ENCODE results near the gene MAD2L1. TPM values are rescaled to one million over a fixed set of nuclear protein-coding genes. Genes with fewer than 3 reads are reported as not detected.
A peak's percentile ranks its signal among the peaks of the same experiment; 100 is the strongest.

Gene MAD2L1
- total RNA-seq, result 10 to 100 TPM in 1 of 4 donors, 1 to 10 TPM in 2, not detected in 1; 1.8 to 12.2 (median 2.9) TPM

DNA sequence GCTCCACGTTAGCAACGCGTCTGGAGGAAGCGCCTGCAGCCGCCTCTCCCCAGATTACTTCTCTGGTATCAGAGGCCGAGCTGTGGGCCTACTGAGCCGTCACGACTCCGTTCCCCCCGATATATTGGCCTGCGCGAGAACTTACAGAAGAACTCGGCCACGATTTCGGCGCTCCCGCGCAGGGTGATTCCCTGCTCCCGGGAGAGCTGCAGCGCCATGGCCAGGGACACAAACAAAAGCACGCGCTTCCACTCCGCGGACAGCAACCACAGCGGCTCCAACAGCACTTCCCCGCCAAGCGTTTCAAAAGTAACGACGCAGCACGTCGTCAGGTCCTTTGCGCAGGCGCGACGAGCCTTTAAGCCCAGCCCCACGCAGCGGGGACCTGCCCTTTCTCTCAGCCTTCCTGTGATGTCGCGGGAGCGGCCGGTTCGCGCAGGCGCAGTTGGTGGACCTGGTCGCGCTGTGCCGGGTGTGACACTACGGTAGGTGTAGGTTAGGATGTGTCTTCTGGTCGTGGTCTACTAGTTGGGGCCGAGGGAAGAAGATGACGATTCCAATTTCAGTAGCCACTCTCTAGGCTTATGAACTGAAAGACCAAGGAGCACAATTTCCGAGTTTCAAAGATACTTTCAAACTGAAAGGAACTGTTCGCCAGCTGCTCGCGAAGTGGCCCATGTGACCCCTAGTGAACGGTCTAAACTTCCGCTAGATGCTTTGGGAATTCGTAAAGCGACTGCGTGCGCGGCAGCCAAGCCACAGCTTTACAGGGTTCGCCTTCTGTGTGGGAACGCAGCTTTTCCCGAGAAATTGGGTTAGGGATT, at the start of gene MAD2L1:
Gene MAD2L1, minus strand, starts transcription at position 332 of the 824 bp plus-strand sequence. Its CDS starts 114 bp downstream, at position 218.
- TF ChIP-seq, protein P1, sequence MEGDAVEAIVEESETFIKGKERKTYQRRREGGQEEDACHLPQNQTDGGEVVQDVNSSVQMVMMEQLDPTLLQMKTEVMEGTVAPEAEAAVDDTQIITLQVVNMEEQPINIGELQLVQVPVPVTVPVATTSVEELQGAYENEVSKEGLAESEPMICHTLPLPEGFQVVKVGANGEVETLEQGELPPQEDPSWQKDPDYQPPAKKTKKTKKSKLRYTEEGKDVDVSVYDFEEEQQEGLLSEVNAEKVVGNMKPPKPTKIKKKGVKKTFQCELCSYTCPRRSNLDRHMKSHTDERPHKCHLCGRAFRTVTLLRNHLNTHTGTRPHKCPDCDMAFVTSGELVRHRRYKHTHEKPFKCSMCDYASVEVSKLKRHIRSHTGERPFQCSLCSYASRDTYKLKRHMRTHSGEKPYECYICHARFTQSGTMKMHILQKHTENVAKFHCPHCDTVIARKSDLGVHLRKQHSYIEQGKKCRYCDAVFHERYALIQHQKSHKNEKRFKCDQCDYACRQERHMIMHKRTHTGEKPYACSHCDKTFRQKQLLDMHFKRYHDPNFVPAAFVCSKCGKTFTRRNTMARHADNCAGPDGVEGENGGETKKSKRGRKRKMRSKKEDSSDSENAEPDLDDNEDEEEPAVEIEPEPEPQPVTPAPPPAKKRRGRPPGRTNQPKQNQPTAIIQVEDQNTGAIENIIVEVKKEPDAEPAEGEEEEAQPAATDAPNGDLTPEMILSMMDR (IDR thresholded peaks at IDR 0.05), result peak in 2 of 4 experiments; percentile 4 to 12
- TF ChIP-seq POLR2A (IDR thresholded peaks at IDR 0.05), result peak; percentile 86 to 94
- Histone ChIP-seq H3K27me3 (no peaks in the 10 kb centered on the region), H3K36me3 (no peaks in the 10 kb centered on the region), H3K4me1 (peaks cover 0 to 11% of the 10 kb centered on the region in 2 donors), H3K27ac (peak within 1 kb of the TSS; percentile 97 to 98), H3K4me3 (peak within 1 kb of the TSS; percentile 56 to 69), H3K9me3 (no peaks in the 10 kb centered on the region)
- intact Hi-C loops (cut with DNase I; ENCODE audit: low total_unique reads), result no loop called here
- DNase-seq, result peak; percentile 98

DNA sequence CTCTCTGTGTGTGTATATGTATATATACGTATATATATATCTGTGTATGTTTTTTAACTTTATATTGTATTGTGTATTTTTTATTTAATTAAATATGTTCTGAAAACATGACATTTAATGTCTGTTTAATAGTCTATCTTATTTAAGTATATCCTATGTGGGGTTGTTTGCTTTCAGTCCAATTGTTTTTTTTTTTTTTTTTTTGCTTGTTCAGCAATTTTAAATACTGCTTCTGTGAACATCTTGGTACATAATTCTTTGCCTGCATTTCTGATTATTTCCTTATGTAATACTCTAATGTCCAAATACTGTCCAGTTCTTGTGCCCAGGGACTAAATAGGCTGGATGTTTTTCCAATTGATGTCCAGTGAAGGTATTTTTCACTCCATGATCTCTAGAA, 45.1 kb upstream of the MAD2L1 start:
- Histone ChIP-seq H3K4me3 (no peak overlapping the region), H3K36me3 (no peaks in the 10 kb centered on the region), H3K4me1 (no peaks in the 10 kb centered on the region), H3K27me3 (no peaks in the 10 kb centered on the region), H3K27ac (no peak overlapping the region), H3K9me3 (no peaks in the 10 kb centered on the region)
- TF ChIP-seq POLR2A (IDR thresholded peaks at IDR 0.05), result no peak
- TF ChIP-seq, protein P1 (IDR thresholded peaks at IDR 0.05), result no peak
- intact Hi-C loops (cut with DNase I; ENCODE audit: low total_unique reads), result no loop called here
- DNase-seq, result no peak

DNA sequence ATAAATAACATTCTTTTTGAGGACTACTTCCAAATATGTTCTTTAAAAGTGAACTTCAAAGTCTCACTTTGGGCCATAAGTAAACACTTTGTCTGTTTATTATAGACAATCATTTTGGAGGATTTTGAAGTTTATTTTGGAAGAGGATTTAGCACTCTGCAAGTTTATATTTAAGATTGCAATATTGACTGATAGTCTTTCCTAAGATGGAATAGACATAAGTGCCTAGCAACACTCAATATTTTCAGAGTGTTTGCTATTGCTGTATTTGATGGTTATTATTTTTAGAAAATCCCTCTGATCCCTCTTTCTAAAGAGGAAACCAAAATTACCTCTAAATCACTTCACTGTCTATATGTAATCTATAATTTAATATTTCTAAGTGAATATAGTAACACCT, 42.8 kb upstream of the MAD2L1 start:
- intact Hi-C loops (cut with DNase I; ENCODE audit: low total_unique reads), result no loop called here
- no peak for DNase-seq

DNA sequence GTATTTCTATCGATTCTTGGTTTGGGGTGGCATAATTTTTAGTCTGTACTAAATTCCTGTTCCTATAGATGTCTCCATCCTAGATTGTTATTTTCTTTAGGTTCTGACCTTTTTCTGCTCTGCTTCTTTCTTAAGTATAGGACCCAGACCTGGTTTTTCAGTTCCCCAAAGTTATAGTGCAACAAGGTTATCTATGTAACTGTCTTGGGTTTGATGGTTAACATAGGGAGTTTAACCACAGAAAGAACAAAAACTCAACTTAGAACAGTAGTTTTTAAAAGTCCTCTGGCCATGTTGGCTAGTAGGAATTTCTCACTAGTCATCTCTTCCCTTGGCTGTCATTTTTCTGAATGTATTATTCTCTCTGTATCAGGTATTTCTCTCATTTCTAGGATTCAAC, 38.8 kb upstream of the MAD2L1 start:
- intact Hi-C loops (cut with DNase I; ENCODE audit: low total_unique reads), result no loop called here
- TF ChIP-seq, protein P1 (IDR thresholded peaks at IDR 0.05), result no peak
- no peak for TF ChIP-seq POLR2A (IDR thresholded peaks at IDR 0.05)
- no peak overlapping the region for H3K27ac ChIP-seq
- no peaks in the 10 kb centered on the region for H3K36me3 ChIP-seq
- no peaks in the 10 kb centered on the region for H3K9me3 ChIP-seq
- DNase-seq, result no peak
- H3K4me1 ChIP-seq, result no peaks in the 10 kb centered on the region
- no peak overlapping the region for H3K4me3 ChIP-seq
- no peaks in the 10 kb centered on the region for H3K27me3 ChIP-seq

More for the DNA sequence above, 42.8 kb upstream of the MAD2L1 start:
- no peak overlapping the region for H3K27ac ChIP-seq
- H3K27me3 ChIP-seq, result no peaks in the 10 kb centered on the region
- no peaks in the 10 kb centered on the region for H3K4me1 ChIP-seq
- H3K9me3 ChIP-seq, result no peaks in the 10 kb centered on the region
- no peaks in the 10 kb centered on the region for H3K36me3 ChIP-seq
- TF ChIP-seq POLR2A (IDR thresholded peaks at IDR 0.05), result no peak
- TF ChIP-seq, protein P1 (IDR thresholded peaks at IDR 0.05), result no peak
- no peak overlapping the region for H3K4me3 ChIP-seq

DNA sequence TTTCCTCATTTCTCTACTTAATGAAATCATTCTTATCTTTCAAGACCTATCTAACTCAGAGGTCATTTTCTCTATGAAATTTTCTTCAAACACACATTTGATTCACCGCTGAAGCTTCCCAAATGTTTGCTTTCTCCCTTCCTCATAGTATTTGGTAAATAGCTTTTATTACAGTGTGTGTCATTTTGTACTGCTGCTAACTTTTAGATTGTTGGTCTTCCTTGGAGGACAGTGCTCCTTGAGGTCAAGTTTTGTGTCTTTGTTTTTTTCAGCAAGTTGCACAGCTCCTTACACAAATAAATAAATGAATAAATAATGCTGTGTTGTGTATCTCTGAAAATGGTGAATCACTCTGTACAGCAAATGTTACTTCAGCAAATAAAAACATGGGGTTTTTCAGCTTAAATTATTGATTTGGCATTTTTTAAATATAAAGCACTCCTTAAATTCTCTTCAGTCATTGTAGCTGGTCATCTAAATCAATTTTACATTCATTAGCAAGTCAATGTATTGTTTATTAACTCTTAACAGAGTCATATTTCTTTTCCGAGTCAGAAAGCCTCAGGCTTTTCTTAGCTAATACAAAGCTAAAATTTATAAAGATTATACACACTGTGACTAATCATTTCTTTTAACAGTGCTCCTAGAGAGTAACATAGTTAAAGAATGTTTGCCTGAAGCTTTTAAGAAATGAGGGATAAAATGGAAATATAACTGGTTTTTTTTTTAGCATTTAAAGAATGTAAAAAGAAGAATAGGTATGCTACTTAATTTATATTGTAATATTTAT, 30.1 kb upstream of the MAD2L1 start:
- no peaks in the 10 kb centered on the region for H3K9me3 ChIP-seq
- no peak for DNase-seq
- no peaks in the 10 kb centered on the region for H3K27me3 ChIP-seq
- no peaks in the 10 kb centered on the region for H3K4me1 ChIP-seq
- TF ChIP-seq POLR2A (IDR thresholded peaks at IDR 0.05), result no peak
- TF ChIP-seq, protein P1 (IDR thresholded peaks at IDR 0.05), result no peak
- intact Hi-C loops (cut with DNase I; ENCODE audit: low total_unique reads), result no loop called here
- no peaks in the 10 kb centered on the region for H3K36me3 ChIP-seq
- no peak overlapping the region for H3K4me3 ChIP-seq
- no peak overlapping the region for H3K27ac ChIP-seq

All from uterus (tissue), 4 donors.